HL-60/S4 (cell line): Measurements from ENCODE around the gene ANKRD42.
"Not testable (repeated sequence)": the region's sequence is repeated elsewhere in the genome, so short reads cannot be mapped to it uniquely, and the experiment has no call there.

ENCODE experiments used
- in situ Hi-C: fragments of 300-500 bp; cut with MboI; formaldehyde crosslinking; loops from 2 replicates; pipeline ENCODE4 v1.14.3; 2022; ENCODE audit warnings: low sequenced_read_pairs

The ANKRD42 gene

GRCh38 chr11:83172551-83172950 lies 21.0 kb upstream of the ANKRD42 start:
- in situ Hi-C loops = no loop called here

- in situ Hi-C loops = no loop called here
Measured at GRCh38 chr11:83174008-83174407, 19.5 kb upstream of the ANKRD42 start.

GRCh38 chr11:83175815-83176214 lies 17.7 kb upstream of the ANKRD42 start:
- in situ Hi-C loops = no loop called here

- in situ Hi-C loops = no loop called here
Measured at GRCh38 chr11:83181815-83182214, 11.7 kb upstream of the ANKRD42 start.

- in situ Hi-C loops = no loop called here
Measured at GRCh38 chr11:83185767-83186166, 7.7 kb upstream of the ANKRD42 start.

- in situ Hi-C loops = no loop called here
Measured at GRCh38 chr11:83187465-83187864, 6.0 kb upstream of the ANKRD42 start.

GRCh38 chr11:83191491-83191890 lies 2.0 kb upstream of the ANKRD42 start:
- in situ Hi-C loops = no loop called here

GRCh38 chr11:83191986-83192385 lies 1.5 kb upstream of the ANKRD42 start:
- in situ Hi-C loops = no loop called here

GRCh38 chr11:83192606-83193245 lies 786 bp upstream of the ANKRD42 start:
- in situ Hi-C loops = no loop called here

GRCh38 chr11:83194281-83195142 lies 1.0 kb downstream of the ANKRD42 start:
- in situ Hi-C loops = no loop called here

- in situ Hi-C loops = no loop called here
Measured at GRCh38 chr11:83195143-83195466, 1.6 kb downstream of the ANKRD42 start.

- in situ Hi-C loops = no loop called here
Measured at GRCh38 chr11:83195649-83196048, 2.1 kb downstream of the ANKRD42 start.

GRCh38 chr11:83200035-83200434 lies 6.5 kb downstream of the ANKRD42 start:
- in situ Hi-C loops = no loop called here

GRCh38 chr11:83205608-83206185 lies 12.2 kb downstream of the ANKRD42 start:
- in situ Hi-C loops = no loop called here

- in situ Hi-C loops = no loop called here
Measured at GRCh38 chr11:83206221-83206620, 12.7 kb downstream of the ANKRD42 start.

- in situ Hi-C loops = not testable (repeated sequence)
Measured at GRCh38 chr11:83206771-83207382, 13.4 kb downstream of the ANKRD42 start.

GRCh38 chr11:83219095-83219494 lies 25.6 kb downstream of the ANKRD42 start:
- in situ Hi-C loops = no loop called here

- in situ Hi-C loops = no loop called here
Measured at GRCh38 chr11:83220260-83220659, 26.7 kb downstream of the ANKRD42 start.

- in situ Hi-C loops = no loop called here
Measured at GRCh38 chr11:83221694-83222093, 28.2 kb downstream of the ANKRD42 start.

- in situ Hi-C loops = no loop called here
Measured at GRCh38 chr11:83222499-83222898, 29.0 kb downstream of the ANKRD42 start.

- in situ Hi-C loops = no loop called here
Measured at GRCh38 chr11:83223457-83223856, 29.9 kb downstream of the ANKRD42 start.

GRCh38 chr11:83235825-83236224 lies 42.3 kb downstream of the ANKRD42 start:
- in situ Hi-C loops = no loop called here
